GM12874 (cell line): ENCODE results near the gene ATAD3B.

Experiments
- CTCF ChIP-seq: IDR thresholded peaks from 2 replicates; pipeline ENCODE4 v1.5.1; 2011; ENCODE audit warnings: low read depth, mild to moderate bottlenecking, control low read depth, low read length, moderate library complexity; ENCODE audit not compliant: insufficient read depth

ATAD3B gene

DNA sequence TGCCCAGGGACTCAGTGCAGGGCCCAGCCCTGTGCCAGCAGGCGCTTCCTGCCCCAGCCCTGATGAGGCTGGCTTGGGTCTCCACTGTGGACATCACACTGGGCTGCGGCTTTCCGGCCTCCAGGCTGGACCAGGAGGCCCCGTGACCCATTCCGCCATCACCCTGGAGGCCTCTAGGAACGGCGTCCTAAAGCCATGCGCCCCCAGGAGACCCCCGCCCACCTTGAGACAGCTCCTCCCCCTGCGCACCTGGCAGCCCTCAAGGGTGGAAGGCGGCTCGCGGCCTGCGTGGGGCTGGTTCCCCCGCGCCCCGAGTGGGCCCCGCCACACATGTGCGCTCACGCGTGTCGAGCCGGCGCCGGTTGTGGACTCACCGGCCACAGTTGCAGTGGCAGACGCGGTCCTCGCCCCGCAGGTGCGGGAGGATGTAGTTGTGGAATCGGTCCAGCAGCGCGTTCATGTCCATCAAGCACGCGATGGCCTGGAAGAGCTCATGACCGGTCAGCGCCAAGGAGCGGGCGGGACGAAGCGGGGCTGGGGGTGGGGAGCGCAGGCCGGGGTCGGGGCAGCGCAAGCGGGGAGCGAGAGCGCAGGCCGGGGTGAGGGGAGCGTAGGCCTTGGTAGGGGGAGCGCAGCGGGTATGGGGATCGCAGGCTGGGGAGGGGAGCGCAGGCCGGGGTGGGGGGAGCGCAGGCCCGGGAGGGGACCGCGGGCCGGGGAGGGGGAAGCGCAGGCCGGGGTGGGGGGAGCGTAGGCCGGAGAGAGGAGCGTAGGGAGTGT is 67.9 kb downstream of the ATAD3B start:
- TF ChIP-seq CTCF, result no peak

GRCh38 chr1:1540090-1540817 is 68.7 kb downstream of the ATAD3B start, which contains the start of gene TMEM240:
TSS of gene TMEM240 (minus strand) at chr1:1540624. CDS start at chr1:1540346, 278 bp downstream.
- no peak for TF ChIP-seq CTCF

GRCh38 chr1:1540818-1541628 is 69.5 kb downstream of the ATAD3B start:
- no peak for TF ChIP-seq CTCF

- TF ChIP-seq CTCF, result no peak
Measured at GRCh38 chr1:1541956-1542765, 70.6 kb downstream of the ATAD3B start.

DNA sequence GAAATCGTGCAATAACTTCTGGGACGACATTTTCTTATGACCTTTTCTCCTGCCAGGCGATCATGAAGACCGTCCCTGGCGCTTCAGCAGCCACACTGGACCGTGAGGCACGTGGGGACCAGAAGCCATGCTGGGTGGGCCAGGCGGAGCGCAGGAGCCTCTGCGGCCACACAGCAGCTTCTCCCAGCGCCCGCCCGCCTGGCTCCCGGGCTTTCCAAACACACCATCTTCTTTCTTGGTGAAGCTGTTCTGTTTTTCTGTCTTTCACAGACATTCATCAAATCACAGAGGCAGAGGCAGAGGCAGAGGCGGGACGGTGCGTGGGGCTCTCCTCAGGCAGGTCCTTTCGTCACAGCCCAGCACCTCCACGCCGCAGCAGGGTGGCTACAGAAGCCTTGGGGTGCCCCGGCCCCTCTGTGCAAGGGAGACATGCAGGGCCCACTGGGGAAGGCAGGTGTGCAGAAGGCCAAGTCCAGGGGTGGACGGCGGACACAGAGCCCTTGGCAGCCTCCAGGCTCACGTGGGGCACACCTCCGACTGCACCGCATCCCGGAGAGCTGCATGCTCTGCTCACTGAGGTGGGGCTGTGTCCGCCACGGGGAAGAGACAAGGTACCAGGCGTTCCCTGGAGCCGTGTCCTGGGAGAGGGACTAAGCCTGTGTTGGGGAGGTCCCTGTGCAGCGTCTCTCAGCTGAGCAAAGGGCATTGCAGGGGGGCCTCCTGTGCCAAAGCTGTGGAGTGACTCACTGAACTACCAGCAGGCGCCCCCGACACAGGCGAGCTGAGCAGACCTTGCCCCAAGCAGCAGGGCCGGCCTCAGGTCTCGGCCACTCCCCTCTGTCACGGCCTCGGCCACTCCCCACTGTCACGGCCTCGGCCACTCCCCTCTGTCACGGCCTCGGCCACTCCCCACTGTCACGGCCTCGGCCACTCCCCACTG is 71.5 kb downstream of the ATAD3B start:
- TF ChIP-seq CTCF, result no peak

- no peak for TF ChIP-seq CTCF
Measured at GRCh38 chr1:1543706-1544099, 72.1 kb downstream of the ATAD3B start.
